ENCODE results near the gene TMEM181.

- TF ChIP-seq TAF1 (IDR thresholded peaks at IDR 0.05; ENCODE audit: borderline replicate concordance, low read depth, low read length) (no peak), POLR2A (IDR thresholded peaks at IDR 0.05; ENCODE audit: low read depth, low read length) (no peak)
These were observed 118.2 kb downstream of the TMEM181 start for GRCh38 chr6:158677906-158678578.

Measured in GM12892 (cell line).